ENCODE data around the gene HGFAC.
A peak's percentile ranks its signal among the peaks of the same experiment; 100 is the strongest.
"Not testable (repeated sequence)": the region's sequence is repeated elsewhere in the genome, so short reads cannot be mapped to it uniquely, and the experiment has no call there.

Gene HGFAC

GRCh38 chr4:3410401-3411135, 31.2 kb upstream of the HGFAC start:
- TF ChIP-seq TAF1 (IDR thresholded peaks at IDR 0.05; ENCODE audit: low read depth, low read length) (no peak), POLR2A (IDR thresholded peaks at IDR 0.05; ENCODE audit: low read depth, low read length) (no peak), POU2F2 (IDR thresholded peaks at IDR 0.05; ENCODE audit: low read depth, low read length) (no peak), POLR2AphosphoS5 (IDR thresholded peaks at IDR 0.05; ENCODE audit: low read depth, low read length) (no peak), PAX5 (IDR thresholded peaks at IDR 0.05; ENCODE audit: insufficient read depth, low read length, severe bottlenecking) (no peak), SPI1 (IDR thresholded peaks at IDR 0.05; ENCODE audit: low read depth, low read length) (no peak)
- DNase-seq (ENCODE audit: insufficient read length, low spot score) = no peak
- FAIRE-seq = no peak

- not testable (repeated sequence) for DNase-seq (ENCODE audit: insufficient read length, low spot score); FAIRE-seq
Measured at GRCh38 chr4:3411190-3411589, 30.6 kb upstream of the HGFAC start.

- DNase-seq (ENCODE audit: insufficient read length, low spot score) = no peak
- TF ChIP-seq PAX5 (IDR thresholded peaks at IDR 0.05; ENCODE audit: insufficient read depth, low read length, severe bottlenecking) (no peak), POU2F2 (IDR thresholded peaks at IDR 0.05; ENCODE audit: low read depth, low read length) (no peak), POLR2AphosphoS5 (IDR thresholded peaks at IDR 0.05; ENCODE audit: low read depth, low read length) (no peak), POLR2A (IDR thresholded peaks at IDR 0.05; ENCODE audit: low read depth, low read length) (no peak), TAF1 (IDR thresholded peaks at IDR 0.05; ENCODE audit: low read depth, low read length) (no peak)
- FAIRE-seq = no peak
Measured at GRCh38 chr4:3411676-3412075, 30.1 kb upstream of the HGFAC start.

GRCh38 chr4:3412257-3413020, 29.3 kb upstream of the HGFAC start:
- DNase-seq (ENCODE audit: insufficient read length, low spot score) = no peak
- no peak for TF ChIP-seq POLR2AphosphoS5 (IDR thresholded peaks at IDR 0.05; ENCODE audit: low read depth, low read length)
- TF ChIP-seq POU2F2 (IDR thresholded peaks at IDR 0.05; ENCODE audit: low read depth, low read length) = no peak
- no peak for TF ChIP-seq POLR2A (IDR thresholded peaks at IDR 0.05; ENCODE audit: low read depth, low read length)
- no peak for FAIRE-seq

- TF ChIP-seq POLR2AphosphoS5 (IDR thresholded peaks at IDR 0.05; ENCODE audit: low read depth, low read length) (no peak), SPI1 (IDR thresholded peaks at IDR 0.05; ENCODE audit: low read depth, low read length) (no peak), PAX5 (IDR thresholded peaks at IDR 0.05; ENCODE audit: insufficient read depth, low read length, severe bottlenecking) (no peak), TAF1 (IDR thresholded peaks at IDR 0.05; ENCODE audit: low read depth, low read length) (no peak), POU2F2 (IDR thresholded peaks at IDR 0.05; ENCODE audit: low read depth, low read length) (no peak), POLR2A (IDR thresholded peaks at IDR 0.05; ENCODE audit: low read depth, low read length) (no peak)
- DNase-seq (ENCODE audit: insufficient read length, low spot score) (no peak), FAIRE-seq (no peak)
Measured at GRCh38 chr4:3413217-3413671, 28.5 kb upstream of the HGFAC start.

- TF ChIP-seq POLR2A (IDR thresholded peaks at IDR 0.05; ENCODE audit: low read depth, low read length) = no peak
- no peak for TF ChIP-seq SPI1 (IDR thresholded peaks at IDR 0.05; ENCODE audit: low read depth, low read length)
- no peak for TF ChIP-seq TAF1 (IDR thresholded peaks at IDR 0.05; ENCODE audit: low read depth, low read length)
- no peak for TF ChIP-seq POLR2AphosphoS5 (IDR thresholded peaks at IDR 0.05; ENCODE audit: low read depth, low read length)
- TF ChIP-seq PAX5 (IDR thresholded peaks at IDR 0.05; ENCODE audit: insufficient read depth, low read length, severe bottlenecking) = no peak
- no peak for TF ChIP-seq POU2F2 (IDR thresholded peaks at IDR 0.05; ENCODE audit: low read depth, low read length)
- FAIRE-seq (no peak), DNase-seq (ENCODE audit: insufficient read length, low spot score) (no peak)
Measured at GRCh38 chr4:3413675-3414420, 27.9 kb upstream of the HGFAC start.

- FAIRE-seq (no peak), DNase-seq (ENCODE audit: insufficient read length, low spot score) (no peak)
- no peak for TF ChIP-seq POU2F2 (IDR thresholded peaks at IDR 0.05; ENCODE audit: low read depth, low read length)
- TF ChIP-seq SPI1 (IDR thresholded peaks at IDR 0.05; ENCODE audit: low read depth, low read length) = peak; percentile 23; the same call in 1 of the 2 replicates
Measured at GRCh38 chr4:3414421-3415279, 27.1 kb upstream of the HGFAC start.

- no peak for DNase-seq (ENCODE audit: insufficient read length, low spot score)
- FAIRE-seq = no peak
- TF ChIP-seq SPI1 (IDR thresholded peaks at IDR 0.05; ENCODE audit: low read depth, low read length) = no peak
- no peak for TF ChIP-seq POLR2A (IDR thresholded peaks at IDR 0.05; ENCODE audit: low read depth, low read length)
- no peak for TF ChIP-seq POU2F2 (IDR thresholded peaks at IDR 0.05; ENCODE audit: low read depth, low read length)
- no peak for TF ChIP-seq POLR2AphosphoS5 (IDR thresholded peaks at IDR 0.05; ENCODE audit: low read depth, low read length)
- TF ChIP-seq PAX5 (IDR thresholded peaks at IDR 0.05; ENCODE audit: insufficient read depth, low read length, severe bottlenecking) = no peak
Measured at GRCh38 chr4:3415471-3416141, 26.2 kb upstream of the HGFAC start.

GRCh38 chr4:3416270-3416669, 25.5 kb upstream of the HGFAC start:
- TF ChIP-seq POU2F2 (IDR thresholded peaks at IDR 0.05; ENCODE audit: low read depth, low read length) (no peak), TAF1 (IDR thresholded peaks at IDR 0.05; ENCODE audit: low read depth, low read length) (no peak), POLR2A (IDR thresholded peaks at IDR 0.05; ENCODE audit: low read depth, low read length) (no peak), PAX5 (IDR thresholded peaks at IDR 0.05; ENCODE audit: insufficient read depth, low read length, severe bottlenecking) (no peak), POLR2AphosphoS5 (IDR thresholded peaks at IDR 0.05; ENCODE audit: low read depth, low read length) (no peak), SPI1 (IDR thresholded peaks at IDR 0.05; ENCODE audit: low read depth, low read length) (no peak)
- DNase-seq (ENCODE audit: insufficient read length, low spot score) = no peak
- no peak for FAIRE-seq

All from GM12891 (cell line).